T1000 (cell line): Measurements from ENCODE around the gene SARDH.

Experiments used
- DNase-seq: peaks from one replicate; lab custom pipeline; 2025; ENCODE audit warnings: mixed read lengths; lab: John Stamatoyannopoulos, UW

The SARDH gene

DNA sequence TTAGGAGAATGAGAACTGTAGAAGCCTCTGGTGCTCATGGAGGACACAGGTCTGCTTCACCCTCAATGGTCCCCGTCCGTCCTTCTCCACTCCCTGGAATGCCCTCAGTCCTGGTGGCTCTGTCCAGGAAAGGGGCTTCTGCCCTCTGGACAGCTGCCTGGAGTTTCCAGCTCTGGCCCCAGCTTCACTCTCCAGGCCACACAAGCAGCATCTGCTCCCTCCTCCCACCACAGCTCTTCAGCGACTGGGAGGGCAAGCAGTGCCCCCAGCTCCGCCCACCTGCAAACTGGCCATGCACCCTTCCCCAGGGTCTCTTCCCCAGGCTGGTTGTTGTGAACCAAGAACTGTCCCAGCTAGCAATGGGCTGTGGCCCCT is 4.7 kb downstream of the SARDH start:
- no peak for DNase-seq

DNA sequence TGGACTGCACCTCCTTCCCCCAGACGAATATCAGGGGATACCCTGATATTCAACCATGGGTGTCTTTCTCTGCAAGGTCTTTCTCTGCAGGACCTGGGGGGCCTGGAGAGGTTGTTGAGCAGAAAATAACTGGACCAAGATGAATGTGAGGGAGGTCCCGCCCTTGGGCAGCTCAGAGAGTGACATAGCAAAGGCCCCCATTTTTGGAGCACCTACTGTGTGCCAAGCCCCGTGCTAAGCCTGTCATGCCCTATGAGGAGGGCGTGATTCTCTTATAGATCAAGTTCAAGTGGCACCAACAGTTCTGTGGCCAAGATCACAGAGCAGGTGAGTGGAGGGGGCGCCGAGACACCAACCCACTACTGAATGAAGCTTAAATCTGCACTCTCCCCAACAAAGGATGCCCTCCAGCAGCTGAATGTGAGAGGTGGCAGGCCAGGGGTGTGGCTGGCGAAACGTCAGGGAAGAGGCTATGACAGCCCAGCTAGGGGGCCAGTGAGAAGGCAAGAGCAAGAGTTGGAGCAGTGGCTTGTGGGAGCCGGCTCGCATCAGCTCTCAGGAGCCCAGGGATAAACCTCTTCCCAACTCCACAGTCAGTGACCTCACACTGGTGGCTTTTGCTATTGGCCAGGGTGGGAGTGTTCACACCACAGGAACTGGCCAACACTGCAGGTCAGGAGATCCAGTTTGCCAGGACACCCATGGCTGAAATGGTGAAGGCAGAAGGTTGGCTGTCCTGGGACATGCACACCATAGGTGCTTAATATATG is 5.3 kb downstream of the SARDH start:
- no peak for DNase-seq

DNA sequence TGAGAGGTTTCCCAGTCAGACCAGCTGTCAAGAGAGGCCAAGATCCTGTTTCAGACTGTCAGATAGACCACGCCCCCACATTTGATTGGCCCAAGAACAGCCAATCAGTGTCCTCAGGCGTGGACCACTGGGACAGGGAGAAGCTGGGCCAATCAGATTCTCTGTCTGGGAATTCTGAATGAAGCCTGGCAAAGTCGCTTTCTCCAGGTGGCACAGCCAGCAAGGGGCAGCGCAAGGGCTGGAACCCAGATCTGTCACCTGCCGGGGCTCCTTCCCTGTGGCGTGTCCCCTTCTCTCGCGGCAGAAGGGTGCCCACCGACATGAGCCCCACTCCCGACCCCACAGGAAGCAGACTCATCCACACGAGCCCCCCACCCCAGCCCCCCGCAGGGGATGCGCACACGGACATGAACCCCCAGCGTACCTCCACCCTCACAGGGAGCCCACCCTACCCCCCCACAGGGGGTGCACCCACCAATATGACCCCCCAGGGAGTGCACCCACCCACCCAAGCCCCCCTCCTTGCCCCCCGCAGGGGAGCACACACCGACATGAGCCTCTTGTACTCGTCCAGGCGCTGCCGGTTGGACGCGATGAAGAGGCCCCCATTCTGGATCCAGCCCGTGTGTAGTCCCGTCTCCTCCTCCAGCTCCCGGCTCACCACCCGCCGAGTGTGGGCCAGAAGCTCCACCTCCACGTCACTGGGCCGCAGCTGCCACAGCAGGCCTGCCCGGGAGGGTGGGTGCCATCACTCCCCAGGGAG is 6.1 kb downstream of the SARDH start:
- DNase-seq: no peak

DNA sequence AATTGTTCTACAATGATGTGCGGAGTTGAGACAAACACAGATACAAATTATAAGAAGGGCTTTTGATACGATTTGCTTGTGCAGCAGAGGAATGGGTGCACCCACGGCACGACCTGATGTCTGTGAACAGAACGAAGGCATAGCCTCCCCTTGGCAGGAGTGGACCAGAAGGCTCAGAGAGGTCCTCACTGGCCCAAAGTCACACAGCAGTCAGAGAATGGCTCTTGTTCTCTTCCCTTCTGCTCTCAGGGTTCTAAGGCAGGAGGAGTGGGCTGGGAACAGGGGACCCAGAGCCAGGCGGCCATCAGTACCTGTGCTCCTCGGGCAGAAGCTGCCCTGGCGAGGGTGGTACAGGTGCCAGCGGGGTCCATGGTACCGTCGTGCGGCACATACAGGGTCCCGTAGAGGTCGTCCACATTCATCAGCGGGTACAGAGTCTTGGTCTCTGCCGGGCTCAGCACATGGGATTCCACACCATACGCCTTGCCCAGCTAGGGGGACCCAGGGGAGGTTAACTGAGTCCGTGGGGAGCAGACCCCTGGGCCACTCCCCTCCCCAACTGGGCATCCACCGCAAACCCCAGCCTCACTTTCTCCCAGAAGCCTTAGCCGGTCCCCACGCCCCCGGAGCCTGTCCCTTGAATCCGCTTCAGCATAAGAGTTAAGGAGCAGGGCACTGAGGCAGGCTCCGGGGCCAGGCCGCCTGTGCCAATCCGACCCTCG is 7.0 kb downstream of the SARDH start:
- DNase-seq: no peak

DNA sequence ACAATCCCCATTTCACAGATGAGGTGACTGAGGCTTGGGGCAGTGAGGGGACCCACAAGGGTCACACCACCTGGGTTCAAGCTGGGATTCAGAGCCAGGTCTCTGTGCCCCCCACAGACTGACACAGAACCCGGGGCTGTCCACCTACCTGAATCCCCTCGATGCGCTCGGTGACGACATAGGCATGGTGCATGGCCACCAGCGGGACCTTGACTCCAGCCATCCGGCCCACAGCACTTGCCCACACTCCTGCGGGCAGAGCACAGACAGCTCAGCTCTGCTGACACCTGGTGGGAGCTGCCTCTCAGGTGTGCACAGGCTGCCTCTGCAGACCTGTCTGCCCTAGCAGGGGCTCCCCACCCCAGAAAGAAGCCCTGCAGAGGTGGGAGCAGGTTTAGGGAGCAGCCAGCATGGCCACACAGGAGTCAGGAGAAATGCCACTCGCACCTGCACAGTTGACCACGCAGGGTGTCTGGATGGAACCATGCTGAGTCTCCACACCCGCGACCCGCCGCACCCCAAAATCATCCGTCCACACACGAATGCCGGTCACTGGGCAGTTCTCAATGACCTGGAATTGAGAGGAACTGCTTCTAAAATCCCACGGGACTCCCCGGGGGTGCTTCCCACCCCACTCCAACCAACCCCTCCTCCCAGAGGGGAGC is 8.4 kb downstream of the SARDH start:
- DNase-seq: no peak

DNA sequence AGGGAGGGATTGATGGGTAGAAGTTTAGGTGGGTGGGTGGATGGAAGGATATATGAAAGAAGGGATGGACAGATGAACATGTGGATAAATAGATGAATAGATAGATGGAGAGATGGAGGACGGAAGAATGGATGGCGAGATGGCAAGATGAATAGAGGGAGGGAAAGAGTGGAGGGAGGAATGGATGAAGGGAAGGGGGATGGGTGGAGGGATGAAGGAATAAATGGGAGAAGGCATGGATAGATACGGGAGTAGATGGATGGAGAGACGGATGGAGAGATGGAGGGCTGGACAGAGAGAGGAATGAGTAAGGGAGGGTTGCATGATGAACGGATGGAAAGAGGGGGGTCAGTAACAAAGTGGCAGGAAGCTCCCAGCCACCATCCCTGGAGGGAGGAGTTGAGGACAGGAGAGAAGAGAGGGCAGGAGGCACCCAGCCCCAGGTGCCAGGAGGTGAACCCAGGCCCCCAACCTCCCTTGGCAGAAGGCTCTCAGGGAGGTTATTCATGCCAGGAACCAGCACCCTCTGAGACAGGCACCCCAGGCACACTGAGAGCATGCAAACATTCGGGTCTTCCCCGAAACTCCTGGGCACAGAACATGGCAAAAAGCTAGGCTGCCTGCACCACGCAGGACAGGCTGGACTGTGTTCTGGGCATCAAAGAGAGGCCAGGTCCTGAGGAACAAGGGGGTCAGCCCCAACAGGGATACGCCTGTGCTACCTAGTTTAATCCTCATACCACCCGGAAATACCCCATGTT is 9.1 kb downstream of the SARDH start:
- DNase-seq: no peak

DNA sequence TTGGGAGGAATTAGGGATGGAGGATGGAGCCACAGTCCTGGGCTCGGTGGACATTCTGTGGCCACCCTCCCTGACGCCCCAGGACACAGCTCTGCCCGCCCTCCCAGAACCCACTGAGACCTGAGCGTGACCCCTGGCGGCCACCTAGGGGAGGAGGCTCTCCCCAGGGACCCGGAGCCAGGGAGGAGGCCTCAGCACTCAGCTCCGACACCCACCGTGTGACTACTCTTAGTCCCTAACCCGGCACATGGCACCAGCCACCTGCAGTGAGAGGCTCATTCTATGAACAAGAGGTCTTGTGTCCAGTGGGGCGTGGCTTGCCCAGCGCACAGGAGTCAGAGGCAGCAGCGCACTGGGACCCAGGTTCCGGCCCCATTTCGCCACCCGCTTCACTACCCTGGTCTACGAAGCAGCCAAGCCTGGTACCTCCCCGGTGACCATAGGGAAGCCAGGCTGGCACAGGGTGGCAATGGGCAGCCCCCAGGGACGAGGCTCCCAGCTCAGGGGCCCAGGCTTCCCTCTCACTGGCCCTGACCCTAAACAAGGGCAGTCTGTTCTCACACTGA is 10.2 kb downstream of the SARDH start:
- DNase-seq: no peak

DNA sequence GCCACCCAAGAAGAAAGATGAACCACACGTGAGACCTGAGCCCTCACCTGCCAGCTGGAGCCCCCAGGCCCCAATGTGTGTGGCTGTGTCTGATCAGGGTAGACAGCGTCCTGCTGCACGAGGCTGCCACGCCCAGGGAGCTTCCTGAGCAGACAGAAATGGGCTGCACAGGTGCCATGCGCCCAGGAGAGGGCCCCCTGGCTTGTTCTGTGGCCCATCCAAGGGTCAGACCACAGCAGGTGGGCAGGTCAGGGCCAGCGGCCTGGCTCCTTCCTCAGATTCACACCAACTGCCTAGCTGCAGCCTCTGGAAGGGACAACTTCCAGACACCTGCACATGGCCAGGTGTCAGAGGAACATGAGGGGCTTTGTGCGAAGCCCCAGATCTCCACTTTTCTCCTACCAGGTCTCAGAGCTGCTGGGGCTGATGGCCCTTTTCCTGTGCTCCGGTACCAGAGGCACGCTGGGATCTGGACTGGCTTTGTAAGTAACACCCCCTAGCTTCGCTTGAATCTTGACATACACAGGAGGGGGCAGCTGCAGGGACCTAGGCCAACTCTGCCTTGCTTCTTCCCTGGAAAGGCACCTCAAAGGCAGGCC is 10.8 kb downstream of the SARDH start:
- DNase-seq: no peak

DNA sequence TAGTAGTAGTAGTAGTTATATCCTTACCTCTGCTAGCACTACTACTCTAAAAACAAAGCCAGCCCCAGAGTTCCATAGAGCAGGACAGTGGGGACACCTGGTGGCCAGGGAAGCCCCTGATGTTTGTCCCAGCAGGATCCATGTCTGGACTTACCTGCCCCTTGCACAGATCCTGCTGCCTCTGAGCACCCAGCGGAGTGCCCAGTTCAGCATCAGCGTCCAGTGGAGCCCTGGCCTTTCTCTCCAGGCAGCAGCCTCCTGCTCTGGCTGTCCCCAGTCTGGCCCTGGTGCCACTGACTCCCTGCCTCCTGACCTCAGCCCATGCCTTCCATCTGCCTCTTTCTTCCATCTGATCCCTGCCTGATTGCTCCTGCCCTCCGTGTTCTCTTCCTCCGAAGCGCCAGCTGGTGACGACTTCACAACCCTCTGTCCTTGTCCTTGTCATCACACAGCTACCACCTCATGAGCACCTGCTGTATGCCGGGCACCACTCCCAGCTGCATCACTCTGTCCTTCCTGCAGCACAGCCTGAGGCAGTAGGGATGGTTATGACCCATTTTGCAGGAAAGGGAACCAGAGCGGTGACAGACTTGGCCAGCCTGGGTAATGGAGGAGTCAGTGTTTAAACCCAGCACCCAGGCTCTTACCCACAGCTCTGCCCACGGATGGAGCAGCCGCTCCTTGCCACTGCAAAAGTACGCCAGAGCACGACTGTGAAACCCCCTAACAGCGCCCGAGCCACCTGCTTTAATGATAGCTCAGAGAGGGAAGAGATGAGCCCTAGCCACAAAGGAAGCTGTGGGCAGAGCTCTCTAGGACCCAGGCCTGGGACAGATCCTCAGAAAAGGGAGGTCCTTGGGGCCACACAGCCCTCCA is 11.5 kb downstream of the SARDH start:
- DNase-seq: peak; percentile 41

DNA sequence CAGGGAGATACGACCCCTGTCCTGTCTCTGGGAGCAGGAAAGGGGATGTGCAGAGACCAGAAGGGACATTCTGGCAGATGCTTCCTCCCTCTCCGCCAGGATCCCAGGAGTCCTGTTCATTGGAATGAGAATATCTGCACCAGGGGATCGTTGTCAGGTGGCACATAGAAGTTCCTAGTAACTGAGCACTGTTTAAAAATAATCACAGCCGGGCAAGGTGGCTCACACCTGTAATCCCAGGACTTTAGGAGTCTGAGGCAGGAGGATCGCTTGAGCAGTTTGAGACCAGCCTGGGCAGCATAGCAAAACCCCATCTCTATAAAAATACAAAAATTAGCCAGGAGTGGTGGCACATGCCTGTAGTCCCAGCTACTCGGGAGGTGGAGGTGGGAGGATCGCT is 12.3 kb downstream of the SARDH start:
- no peak for DNase-seq

DNA sequence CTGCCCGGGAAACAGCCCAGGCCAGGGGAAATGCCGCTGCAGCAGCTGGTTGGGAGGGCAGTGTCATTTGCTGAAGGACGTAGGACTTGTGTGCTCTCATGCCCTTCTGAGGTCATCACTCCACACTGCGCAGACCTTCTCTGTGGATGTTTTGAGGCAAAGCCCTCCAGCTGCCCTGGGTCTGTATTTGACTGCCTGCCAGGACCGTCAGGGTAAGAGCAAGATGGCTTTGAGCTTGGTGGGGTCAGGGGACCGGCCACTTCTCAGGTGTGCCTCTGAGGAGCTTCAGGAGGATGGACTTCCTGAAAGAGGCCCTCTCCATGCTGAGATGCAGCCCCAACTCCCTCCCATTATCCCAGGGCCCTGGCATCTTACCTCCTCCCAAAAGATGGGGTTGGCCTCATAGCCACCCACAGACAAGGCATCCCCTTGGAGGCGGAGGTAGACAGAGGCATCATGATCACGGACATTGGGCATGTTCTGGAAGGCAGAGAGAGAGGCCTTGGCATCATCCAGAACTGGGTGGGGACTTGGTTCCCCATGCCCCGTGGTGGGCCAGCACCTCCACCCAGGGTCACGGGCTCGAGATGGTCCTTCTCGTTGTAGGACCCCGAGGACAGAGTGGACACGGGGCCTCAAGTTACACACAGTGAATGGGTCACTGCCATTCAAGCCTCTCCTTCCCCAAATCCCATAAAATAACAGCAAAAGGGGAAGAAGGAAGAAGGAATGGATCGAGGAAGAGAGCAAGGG is 19.4 kb downstream of the SARDH start:
- no peak for DNase-seq

DNA sequence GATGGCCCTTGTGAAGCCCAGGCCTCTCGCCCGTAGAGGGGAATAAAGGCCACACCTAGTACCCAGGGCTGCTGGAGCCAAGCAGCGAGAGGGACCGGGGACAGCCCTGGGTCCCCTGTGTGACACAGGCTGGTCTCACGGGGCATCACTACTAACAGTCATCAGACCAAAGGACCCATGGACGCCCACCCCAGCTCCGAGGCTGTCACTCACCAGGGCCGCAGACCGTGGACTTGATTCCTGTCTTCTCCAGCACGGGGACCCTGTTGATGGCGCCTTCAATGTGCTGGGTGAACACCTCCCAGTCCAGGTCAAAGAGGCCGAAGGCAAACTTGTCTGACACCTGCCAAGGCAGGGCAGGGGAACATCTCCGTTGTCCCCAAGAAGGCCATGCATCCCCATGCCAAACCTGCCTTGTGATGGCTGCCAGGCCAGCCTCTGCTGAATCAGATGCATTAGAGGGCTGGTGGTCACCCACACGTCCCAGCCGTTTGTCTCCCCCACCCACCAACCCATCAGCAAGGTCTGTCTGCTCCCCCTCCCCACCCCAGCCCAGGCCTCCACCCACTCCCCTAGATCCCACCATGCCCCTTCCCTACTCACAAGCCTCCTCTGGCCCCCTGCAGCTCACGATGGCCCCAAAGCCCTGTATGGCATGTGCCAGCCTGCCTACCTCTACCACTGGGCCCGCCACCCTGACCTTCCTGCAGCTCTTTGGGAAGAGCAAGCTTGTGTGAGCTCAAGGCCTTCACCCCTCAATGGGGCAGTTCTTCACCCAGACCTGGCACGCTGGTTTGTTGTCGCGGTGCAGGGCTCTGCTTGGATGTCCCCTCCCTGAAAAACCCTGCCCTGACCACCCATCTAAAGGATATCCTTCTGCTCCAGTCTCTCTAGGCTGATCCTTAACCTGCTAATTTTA is 20.8 kb downstream of the SARDH start:
- DNase-seq: no peak

DNA sequence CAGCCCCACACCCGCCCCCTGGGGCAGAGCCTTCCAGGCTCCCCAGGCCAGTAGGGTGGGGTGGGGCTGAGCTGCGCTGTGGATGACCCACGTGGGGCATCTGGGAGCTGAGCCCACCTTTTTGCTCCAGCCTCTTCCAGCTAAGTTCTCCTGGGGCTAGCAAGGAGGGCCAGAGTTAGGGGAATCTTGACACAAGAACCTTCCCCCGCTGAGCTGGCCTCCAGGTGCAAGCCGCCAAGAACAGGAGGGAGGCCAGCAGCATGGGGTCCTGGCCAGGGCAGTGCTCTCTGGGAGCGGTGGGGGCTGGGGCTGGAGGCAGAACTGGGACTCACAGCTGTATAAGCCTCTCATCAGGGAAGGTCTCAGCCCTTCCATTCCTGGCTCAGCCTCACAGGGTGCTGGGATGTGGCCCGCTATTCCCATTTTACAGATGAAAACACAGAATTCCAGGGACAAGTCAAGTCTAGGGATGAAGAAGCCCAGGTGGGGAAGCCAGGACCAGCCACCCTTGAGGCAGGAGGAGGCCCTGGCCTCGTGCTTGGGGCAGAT is 21.5 kb downstream of the SARDH start:
- no peak for DNase-seq

DNA sequence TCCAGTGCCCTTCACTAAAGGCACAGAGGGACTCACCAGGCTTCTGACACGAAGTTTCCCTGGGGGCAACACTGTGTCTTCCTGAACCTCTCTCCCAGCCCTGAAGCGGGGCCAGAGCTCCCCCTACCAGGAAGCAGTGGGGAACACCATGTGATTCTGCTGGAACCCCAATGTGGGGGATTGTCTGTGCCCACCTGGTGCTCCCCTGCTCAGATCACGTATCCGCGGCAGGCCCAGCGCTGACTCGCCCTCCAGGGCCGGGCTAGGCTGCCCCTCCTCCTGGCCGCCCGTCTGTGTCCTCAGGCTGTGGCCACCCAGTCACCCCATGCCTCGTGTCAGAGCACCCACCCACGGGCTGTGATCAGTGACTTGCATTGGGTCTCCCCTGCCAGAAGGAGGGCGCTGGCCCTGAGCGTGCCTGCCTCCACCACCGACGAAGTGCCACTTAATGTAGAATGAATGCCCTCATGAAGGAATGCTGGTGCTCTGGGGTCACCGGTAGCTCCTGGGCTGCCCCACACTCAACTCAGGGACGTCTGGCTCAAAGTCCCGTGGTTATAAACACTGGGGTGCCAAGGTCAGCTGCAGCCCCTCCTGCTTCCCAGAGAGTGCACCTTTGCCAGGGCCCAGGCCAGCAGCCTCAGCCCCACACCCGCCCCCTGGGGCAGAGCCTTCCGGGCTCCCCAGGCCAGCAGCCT is 22.1 kb downstream of the SARDH start:
- peak; percentile 65 for DNase-seq

DNA sequence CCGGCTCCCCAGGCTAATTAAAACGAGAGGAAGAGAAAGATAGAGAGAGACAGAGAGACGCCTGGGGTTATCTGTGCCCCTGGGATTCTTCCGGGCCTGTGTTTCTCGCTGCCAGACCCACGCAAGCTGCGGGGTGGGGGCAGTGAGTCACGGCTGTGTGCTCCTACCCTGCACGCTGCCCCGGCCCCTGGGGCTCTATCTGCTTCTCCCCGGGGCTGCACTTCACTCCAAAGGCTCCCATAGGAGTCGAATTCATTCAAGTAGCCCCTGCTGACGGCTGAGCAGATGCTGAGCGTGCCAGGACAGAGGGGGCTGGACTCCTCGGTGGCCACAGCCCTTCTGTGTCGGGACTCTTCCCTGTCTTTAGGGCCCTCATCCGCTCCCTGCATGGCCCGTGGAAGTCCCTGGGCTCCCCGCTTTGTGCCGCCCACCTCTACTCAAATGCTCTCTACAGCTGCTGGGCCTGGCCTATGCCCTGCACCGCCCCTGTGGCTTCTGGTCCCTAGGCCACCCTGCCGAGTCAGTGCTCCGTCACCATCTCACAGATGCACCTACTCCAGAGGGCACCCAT is 22.8 kb downstream of the SARDH start:
- peak; percentile 86 for DNase-seq

DNA sequence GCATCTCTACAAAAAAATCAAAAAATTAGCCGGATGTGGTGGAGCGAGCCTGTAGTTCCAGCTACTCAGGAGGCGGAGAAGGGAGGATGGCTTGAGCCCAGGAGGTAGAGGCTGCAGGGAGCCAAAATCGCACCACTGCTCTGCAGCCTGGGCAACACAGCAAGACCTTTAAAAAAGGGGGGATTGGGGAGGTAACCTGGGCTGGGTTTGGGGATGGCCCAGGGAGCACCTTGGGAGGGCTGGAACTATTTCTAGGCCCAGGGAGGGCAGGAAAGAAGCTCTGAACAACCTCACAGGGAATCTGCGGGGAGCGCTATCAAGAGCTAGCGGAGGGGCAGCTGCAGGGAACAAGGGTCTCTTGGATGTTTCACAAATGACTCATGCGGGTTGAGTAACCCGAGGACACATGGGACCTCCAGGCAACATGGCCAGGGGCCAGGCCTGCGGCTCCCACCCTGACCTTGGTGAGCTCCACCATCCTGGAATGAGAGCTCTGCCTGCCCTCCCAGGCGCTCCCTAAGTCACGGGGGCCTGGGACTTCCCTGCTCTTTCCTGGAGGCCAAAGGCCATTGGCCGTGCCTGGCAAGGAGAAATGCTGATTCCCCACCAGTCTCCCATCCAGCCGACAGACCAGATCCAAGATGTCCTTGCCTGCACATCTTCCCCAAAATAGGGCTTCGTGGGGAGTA is 23.4 kb downstream of the SARDH start:
- DNase-seq: peak; percentile 91
